Liver (tissue), 10 donors: ENCODE data around the gene PTN. TPM values are rescaled to one million over a fixed set of nuclear protein-coding genes. Genes with fewer than 3 reads are reported as not detected.
"Not testable (repeated sequence)": the region's sequence is repeated elsewhere in the genome, so short reads cannot be mapped to it uniquely, and the experiment has no call there.

Experiments used
- DNase-seq: peaks from one replicate; pipeline ENCODE4 v3.0.0-alpha.2; 2017; ENCODE audit warnings: low spot score
- H3K27ac ChIP-seq, 2 donors: one replicate each; pipeline ENCODE4 v1.7.0; 2013; ENCODE audit warnings: inconsistent platforms in 2 of 2, low read length in 2 of 2, control low read depth in 1 of 2, low read depth in 1 of 2, mild to moderate bottlenecking in 1 of 2
- H3K27me3 ChIP-seq, 4 donors: one replicate each; pipeline versions ENCODE4 v1.6.1 to v1.7.0; 2013; ENCODE audit warnings: low read length in 3 of 4, inconsistent platforms in 1 of 4, mild to moderate bottlenecking in 1 of 4, moderate library complexity in 1 of 4; ENCODE audit not compliant: control insufficient read depth in 4 of 4, insufficient read depth in 4 of 4
- H3K36me3 ChIP-seq, 4 donors: one replicate each; pipeline versions ENCODE4 v1.6.1 to v1.7.0; 2013; ENCODE audit warnings: low read length in 3 of 4, mild to moderate bottlenecking in 3 of 4, low read depth in 1 of 4, moderate library complexity in 1 of 4; ENCODE audit not compliant: control insufficient read depth in 4 of 4, insufficient read depth in 3 of 4
- H3K4me1 ChIP-seq, 4 donors: one replicate each; pipeline versions ENCODE4 v1.6.1 to v1.7.0; 2013; ENCODE audit warnings: low read length in 3 of 4, mild to moderate bottlenecking in 3 of 4, moderate library complexity in 1 of 4; ENCODE audit not compliant: control insufficient read depth in 4 of 4, insufficient read depth in 4 of 4
- H3K4me3 ChIP-seq, 3 donors: one replicate each; pipeline versions ENCODE4 v1.6.1 to v1.7.0; 2013; ENCODE audit warnings: low read length in 3 of 3, control low read depth in 1 of 3, low read depth in 1 of 3, mild to moderate bottlenecking in 1 of 3
- H3K9ac ChIP-seq, 2 donors: one replicate each; pipeline ENCODE4 v1.7.0; 2013; ENCODE audit warnings: low read length in 2 of 2, mild to moderate bottlenecking in 2 of 2, moderate library complexity in 2 of 2, control low read depth in 1 of 2, low read depth in 1 of 2
- H3K9me3 ChIP-seq, 4 donors: one replicate each; pipeline versions ENCODE4 v1.6.1 to v1.7.0; 2013; ENCODE audit warnings: low read length in 3 of 4; ENCODE audit not compliant: control insufficient read depth in 4 of 4
- WGBS: extraction: QIAGEN DNeasy Blood & Tissue Kit; methylation state at CpG from one replicate; pipeline ENCODE4 v1.1.7; 2013; 5-methylcytosine and 5-hydroxymethylcytosine counted together
- polyA plus RNA-seq, 2 donors: library from polyadenylated mRNA; stranded (reverse) in 1 of 2; unstranded in 1 of 2; fragments of 200-250 nt in 1 of 2; fragments of >200 nt in 1 of 2; fragmentation: Nextera tagmentation in 1 of 2; extraction: Ambion mirVana in 1 of 2; gene quantifications; one replicate each; pipeline versions ENCODE4 v1.2.1 to v1.2.3, GENCODE V29; 2013 to 2015
- small RNA-seq: library from RNA; depleted of rRNA; stranded (forward); fragments of <200 nt; gene quantifications from one replicate; pipeline ENCODE3, GENCODE V24; 2014
- total RNA-seq, 2 donors: library from RNA; depleted of rRNA; stranded (reverse); fragments of >200 nt; gene quantifications; one replicate each; pipeline ENCODE4 v1.2.3, GENCODE V29; 2014
- donor health status: healthy.
- donor health status: healthy.
- donor health status: healthy.
- donor health status: healthy.
- donor health status: healthy.

Gene PTN
- total and polyA plus RNA-seq, 4 donors, result 0.50 to 4.8 (median 1.6) TPM

DNA sequence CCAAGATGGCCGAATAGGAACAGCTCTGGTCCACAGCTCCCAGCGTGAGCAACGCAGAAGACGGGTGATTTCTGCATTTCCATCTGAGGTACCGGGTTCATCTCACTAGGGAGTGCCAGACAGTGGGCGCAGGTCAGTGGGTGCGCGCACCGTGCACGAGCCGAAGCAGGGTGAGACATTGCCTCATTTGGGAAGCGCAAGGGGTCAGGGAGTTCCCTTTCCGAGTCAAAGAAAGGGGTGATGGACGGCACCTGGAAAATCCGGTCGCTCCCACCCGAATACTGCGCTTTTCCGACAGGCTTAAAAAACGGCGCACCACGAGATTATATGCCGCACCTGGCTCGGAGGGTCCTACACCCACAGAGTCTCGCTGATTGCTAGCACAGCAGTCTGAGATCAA is 161.9 kb downstream of the PTN start:
- H3K27me3 ChIP-seq, DNase-seq: not testable (repeated sequence)
- WGBS, result 90% methylated on average over 25 of the region's 25 CpGs

More for the DNA sequence above, 161.9 kb downstream of the PTN start:
- not testable (repeated sequence) for H3K36me3 ChIP-seq, H3K9ac ChIP-seq, H3K9me3 ChIP-seq, H3K4me1 ChIP-seq, H3K27ac ChIP-seq, H3K4me3 ChIP-seq

Small RNAs within 50 kb of the gene (small RNA-seq; reads per million reads assigned to genes)
- gene RF00136, result 0.11 reads per million
